Stimulated activated naive CD8-positive, alpha-beta T cell treated with anti-CD3 and anti-CD28 coated beads, Interleukin-15, Interleukin-2, amounts not matched to agents 100 U/mL and 50 U/mL, for 24 hours (primary cell): ENCODE data around the gene EFCAB9.
"Not testable (repeated sequence)": the region's sequence is repeated elsewhere in the genome, so short reads cannot be mapped to it uniquely, and the experiment has no call there.

Experiments used
- ATAC-seq: fragments of 150-1000 bp; cut with Tn5 transposase; one replicate; pipeline ENCODE4 v1.10.0; 2021
- DNase-seq: peaks from one replicate; pipeline ENCODE4 v3.0.0; 2021

The EFCAB9 gene

DNA sequence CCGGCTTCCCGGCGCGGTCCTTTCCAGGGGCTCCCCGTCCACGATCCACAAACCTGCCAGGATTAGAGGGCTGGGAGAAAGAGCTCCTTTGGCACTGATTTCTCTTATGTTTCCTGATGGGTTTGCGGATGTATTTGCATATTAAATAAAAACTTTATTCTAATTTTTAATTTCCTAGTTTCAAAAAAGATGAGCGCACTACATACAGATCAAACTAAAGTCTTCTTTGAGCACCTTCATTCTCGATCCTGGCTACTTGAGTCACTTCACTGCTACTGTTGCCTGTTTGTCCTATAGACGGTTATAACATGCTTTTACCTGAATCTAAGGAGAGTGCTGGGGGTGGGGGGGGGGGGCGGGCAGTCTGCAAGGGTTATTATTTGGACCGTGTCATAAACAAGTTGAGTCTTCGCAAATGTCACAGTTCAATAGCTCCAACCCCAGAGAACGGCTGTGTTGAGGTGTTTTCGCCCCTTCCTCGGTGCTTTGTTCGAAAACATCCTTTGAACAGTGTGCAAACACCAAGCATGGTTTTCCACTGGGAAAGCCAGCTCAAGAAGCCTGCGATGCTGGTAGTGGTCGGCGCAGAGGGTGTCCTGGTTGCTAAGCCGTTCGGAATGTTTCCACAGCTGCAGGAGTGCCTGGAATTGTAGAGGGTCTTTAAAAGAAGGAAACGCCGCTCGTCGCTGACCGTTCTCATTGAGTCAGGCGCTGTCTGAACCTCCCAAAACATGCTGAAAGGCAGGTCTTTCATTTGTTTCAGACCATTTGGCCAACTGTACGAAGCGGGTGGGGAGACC lies 4.9 kb upstream of the EFCAB9 start:
- DNase-seq, result no peak
- no peak for ATAC-seq

DNA sequence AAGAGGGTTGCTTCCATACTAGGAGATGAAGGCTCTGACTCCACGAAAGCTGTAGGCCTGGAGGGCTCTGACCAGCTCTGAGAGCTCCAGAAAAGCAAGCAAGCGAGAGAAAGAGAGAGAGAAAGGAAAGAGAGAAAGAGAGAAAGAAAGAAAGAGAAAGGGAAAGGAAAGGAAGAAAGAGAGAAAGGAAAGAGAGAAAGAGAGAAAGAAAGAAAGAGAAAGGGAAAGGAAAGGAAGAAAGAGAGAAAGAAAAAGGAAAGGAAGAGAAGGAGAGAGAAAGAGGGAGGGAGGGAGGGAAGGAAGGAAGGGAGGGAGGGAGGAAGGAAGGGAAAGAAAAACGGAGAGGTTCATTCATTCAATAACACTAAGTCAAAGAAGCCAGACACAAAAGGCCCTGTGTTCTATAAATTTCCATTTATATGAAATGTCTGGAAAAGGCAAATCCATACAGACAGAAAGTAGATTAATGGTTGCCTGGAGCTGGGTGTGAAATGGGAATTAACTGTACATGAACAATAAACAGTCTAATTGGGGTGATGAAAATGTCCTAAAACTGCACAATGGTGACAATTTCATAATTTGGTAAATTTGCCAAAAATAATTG lies 4.2 kb upstream of the EFCAB9 start:
- DNase-seq (no peak), ATAC-seq (no peak)

DNA sequence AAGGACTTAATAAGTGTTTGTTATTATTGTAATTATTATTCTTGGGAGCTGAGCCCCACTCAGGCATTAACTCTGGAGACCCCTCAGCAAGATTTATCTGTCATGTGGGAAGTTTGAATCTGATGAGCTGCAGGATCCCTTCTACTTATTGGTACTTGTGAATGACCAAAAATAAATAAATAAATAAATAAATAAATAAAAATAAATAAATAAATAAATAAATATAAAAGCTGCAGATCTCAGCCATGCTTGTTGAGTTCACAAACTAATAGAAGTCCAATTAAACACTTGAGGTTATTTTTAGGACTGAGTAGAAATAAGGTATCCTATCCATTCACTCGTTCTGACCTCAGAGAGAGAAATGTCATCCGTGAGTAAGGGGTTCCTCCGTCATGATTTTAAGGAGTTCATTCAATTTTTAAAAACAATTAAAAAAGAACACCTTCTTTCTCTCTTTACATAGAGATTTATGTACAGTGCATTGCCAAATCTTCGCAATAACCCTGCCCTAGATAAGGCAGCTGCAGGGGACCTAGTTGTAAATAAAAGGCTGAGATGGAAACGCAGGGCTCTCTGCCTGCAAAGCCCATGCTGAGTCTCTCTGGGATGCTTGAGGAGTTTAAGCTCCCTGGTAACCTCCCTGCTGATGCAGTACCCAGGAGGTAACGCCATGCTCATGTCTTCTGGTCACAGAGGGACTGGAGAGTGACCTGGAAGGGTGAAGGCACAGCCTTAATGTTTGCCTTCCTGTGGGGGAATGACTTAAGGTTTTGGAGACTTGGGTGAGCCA lies 1.2 kb downstream of the EFCAB9 start:
- DNase-seq, result no peak
- no peak for ATAC-seq

DNA sequence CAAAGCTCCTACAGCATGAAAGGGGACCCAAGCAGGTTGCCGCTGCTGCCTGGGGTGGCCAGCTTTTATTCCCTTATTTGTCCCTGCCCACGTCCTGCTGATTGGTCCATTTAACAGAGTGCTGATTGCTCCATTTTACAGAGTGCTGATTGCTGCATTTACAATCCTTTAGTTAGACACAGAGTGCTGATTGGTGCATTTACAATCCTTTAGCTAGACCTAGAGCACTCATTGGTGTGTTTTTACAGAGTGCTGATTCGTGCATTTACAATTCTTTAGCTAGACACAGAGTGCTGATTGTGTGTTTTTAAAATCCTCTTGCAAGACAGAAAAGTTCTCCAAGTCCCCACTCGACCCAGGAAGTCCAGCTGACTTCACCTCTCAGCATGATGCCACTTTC lies 3.8 kb downstream of the EFCAB9 start:
- DNase-seq, ATAC-seq: not testable (repeated sequence)

DNA sequence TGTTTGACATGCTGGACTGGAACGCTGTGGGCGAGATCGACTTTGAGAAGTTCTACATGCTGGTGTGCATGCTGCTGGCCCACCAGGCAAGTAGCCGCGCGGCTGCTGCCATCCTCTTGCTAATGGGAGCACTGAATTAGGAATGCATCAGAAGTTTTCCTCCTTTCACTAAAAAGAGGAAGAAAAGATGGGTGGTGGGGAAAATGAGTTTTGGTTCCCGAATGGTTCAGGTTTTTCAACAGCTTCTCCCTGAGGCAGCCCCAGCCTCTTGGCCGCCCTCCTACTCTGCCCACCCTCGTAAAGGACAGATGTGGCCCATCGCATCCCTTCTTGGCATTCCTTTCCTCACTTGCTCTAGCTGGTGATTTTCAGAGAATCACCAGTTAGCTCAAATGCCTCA lies 5.5 kb downstream of the EFCAB9 start:
- DNase-seq, result no peak
- ATAC-seq, result no peak

DNA sequence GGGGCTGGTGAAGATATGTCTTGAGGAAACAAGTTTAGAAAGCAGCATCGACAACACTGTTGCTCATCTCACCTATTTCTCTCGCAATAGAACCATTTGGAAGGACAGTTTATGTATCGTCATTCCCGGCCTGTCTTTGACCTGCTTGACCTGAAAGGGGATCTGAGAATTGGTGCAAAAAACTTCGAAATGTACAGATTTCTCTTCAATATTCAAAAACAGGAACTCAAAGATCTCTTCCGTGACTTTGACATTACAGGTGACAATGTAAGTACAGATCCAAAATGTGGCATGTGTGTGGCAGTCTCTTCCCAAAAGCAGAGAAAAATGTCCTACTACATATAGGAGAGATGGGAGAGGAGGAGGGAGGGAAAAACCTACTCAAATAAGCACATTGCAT lies 6.5 kb downstream of the EFCAB9 start:
- ATAC-seq (no peak), DNase-seq (no peak)

DNA sequence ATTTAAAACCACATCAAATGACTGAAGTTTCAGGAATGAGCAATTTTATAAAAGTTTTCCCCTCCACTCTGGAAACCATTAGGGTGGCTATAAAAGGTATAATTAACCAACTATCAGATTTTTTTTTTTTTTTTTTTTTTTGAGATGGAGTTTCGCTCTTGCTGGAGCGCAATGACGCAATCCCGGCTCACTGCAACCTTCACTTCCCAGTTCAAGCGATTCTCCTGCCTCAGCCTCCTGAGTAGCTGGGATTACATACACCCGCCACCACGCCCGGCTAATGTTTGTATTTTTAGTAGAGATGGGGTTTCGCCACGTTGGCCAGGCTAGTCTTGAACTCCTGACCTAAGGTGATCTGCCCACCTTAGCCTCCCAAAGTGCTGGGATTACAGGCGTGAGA lies 12.0 kb downstream of the EFCAB9 start:
- not testable (repeated sequence) for DNase-seq, ATAC-seq

DNA sequence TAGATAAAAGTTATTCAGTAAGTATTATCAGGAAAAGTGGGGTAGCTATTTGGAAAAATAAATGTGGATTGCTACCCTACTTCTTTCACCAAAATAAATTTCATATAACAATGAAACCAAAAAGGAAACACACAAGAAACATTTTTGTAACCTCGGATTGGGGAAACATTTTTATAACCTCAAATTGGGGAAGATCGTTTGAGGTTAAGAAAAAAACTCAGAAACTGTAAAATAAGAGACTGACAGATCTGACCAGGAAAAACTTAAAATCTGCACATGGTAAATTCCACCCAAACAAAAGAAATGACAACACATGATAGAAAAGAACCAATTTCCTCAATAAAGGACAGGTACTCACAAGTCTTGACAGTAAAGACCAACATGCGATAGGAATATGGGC lies 13.5 kb downstream of the EFCAB9 start:
- DNase-seq, result no peak
- ATAC-seq, result no peak

DNA sequence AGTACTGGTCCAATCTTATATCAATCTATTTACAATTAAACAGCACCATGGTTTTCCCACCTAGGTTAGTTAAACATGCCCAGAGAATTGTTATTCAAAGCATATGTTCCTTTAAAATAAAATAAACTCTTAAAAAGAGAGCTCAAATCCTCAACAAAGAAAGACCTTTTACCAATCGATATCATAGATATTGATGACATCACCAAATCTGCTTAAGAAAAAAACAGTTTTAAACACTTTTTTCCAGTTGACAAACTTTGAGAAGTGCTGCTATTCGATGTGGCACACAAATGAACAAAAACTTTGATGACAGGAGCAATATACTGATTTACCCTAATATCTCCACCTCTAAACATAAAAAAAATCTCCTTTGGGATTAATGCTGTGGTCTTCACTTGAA lies 15.7 kb downstream of the EFCAB9 start:
- DNase-seq (no peak), ATAC-seq (no peak)

DNA sequence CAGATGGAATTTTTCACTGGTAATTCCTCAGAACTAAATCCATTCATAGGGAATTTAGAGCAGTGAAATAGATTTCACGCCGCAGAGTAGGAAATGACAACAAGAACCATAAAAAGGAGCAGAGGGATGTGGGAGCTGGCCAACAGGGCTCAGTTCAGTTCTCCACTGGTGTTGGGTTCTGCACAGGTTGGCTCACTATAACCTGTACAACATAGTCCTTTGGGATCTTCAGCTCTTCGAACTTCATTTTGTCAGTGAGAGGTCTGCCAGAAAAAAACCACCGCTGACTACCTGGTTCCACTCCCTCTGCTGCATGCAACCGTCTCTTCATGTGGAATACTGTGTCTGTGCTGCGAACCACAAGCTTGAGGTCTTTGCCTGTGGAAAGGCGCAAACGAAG lies 17.7 kb downstream of the EFCAB9 start:
- no peak for DNase-seq
- no peak for ATAC-seq

DNA sequence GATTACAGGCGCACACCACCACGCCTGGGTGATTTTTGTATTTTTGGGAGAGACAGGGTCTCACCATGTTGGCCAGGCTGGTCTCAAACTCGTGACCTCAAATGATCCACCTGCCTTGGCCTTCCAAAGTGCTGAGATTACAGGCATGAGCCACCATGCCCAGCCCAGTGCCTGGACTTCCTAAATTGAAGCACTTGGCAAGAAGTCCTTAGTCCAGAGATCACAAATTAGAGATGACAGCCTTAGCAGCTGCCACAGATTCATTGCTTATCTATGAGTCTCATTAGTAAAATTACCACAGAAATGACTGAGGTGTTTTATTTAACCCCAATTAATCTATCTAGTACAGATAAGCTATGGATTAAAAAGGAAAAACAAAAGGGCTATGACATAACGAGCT lies 19.2 kb downstream of the EFCAB9 start:
- ATAC-seq (no peak), DNase-seq (no peak)

DNA sequence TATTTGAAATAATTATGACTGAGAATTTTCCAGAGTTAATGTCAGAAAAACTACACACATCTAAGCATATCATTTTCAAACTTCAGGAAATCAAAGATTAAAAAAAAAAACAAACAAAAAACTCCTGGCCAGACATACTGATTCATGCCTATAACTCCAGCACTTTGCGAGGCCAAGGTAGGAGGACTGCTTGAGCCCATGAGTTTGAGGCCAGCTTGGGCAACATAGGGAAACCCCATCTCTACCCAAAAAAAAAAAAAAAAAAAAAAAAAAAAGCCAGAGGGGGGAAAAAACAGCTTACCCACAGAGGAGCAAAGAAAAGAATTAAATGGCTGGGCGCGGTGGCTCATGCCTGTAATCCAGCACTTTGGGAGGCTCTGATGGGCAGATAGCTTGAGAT lies 22.4 kb downstream of the EFCAB9 start:
- ATAC-seq, result no peak
- no peak for DNase-seq

DNA sequence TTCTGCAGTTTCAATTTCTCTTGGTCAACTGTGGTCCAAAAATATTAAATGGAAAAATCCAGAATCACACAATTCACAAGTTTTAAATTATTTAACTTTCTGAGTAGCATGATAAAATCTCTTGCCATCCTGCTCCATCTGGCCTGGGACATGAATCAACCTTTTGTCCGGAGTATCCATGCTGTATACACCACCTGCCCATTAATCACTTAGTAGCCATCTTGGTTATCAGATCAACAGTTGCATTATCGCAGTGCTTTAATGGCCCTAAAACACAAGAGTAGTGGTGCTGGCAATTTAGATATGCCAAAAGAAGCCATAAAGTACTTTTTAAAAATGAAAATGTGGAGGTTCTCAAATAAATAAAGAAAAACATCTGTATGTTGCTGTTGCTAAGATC lies 25.3 kb downstream of the EFCAB9 start:
- no peak for ATAC-seq

DNA sequence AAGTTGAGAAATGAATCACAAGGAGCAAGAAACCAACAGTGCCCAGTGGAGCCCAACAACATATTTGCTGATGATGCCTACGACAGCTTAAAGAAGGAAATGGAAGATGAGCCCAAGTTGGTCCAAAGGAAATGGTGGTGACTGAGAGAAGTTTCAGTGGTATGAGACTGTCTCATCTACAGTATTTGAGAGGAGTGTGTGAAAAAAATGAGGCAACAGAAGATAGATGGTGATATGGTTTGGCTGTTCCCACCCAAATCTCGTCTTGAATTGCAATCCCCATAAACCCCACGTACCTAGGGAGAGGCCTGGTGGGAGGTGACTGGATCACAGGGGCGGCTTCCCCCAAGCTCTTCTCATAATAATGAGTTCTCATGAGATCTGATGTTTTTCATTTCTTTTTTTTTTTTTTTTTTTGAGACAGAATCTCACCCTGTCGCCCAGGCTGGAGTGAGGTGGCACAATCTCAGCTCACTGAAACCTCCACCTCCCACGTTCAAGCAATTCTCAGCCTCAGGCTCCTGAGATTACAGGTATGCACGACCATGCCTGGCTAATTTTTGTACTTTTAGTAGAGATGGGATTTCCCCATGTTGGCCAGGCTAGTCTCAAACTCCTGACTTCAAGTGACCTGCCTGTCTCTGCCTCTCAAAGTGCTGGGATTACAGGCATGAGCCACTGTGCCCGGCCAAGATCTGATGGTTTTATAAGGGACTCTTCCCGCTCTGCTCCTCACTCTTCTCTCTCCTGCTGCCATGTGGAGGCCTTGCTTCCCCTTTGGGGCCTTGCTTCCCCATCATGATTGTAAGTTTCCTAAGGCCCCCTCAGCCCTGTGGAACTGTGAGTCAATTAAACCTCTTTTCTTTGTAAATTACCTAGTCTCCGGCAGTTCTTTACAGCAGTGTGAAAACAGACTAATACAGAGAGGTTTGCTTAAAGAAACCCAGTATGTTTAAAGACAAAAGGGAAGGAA lies 30.2 kb downstream of the EFCAB9 start:
- peak; percentile 59 for DNase-seq

More for the DNA sequence above, 25.3 kb downstream of the EFCAB9 start:
- no peak for DNase-seq

DNA sequence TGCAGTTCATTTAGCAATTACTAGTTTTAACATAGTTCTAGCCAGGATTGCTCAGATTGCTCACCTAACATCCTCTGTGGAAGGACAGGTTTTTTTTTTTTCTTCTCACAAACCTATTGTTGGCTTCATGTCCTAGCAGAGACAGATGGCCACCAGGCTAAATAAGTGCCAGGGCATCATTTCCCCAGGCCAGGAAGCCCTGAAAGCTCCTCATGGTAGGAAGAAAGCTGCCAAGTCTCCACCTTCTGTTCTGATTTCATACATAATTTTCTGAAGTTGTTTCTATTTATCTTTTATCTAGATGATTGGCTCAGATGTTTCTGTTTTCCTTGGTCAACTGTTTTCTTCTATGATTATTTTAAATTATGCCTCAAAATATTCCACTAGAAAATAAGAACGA lies 31.0 kb downstream of the EFCAB9 start:
- DNase-seq (no peak), ATAC-seq (no peak)

More for the DNA sequence above, 30.2 kb downstream of the EFCAB9 start:
- ATAC-seq, result peak; percentile 91

DNA sequence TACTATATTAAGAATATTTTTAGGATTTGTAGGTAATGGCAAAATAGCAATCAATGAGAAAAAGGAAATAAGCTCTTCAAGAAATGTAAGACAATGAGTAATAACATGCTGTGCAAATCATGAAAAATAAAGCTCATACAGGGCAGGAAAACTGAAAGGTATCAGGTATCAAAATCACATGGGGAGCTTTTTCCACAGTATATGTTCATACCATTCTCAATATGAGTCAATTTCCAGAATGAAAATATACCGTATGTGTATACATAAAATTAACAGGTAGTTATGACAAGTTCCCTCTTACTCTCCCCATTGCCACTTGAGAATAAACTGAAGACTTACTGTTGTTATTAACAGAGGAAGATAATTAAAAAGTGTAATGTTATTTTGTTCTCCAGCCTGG lies 35.9 kb downstream of the EFCAB9 start:
- no peak for DNase-seq
- peak; percentile 88 for ATAC-seq

DNA sequence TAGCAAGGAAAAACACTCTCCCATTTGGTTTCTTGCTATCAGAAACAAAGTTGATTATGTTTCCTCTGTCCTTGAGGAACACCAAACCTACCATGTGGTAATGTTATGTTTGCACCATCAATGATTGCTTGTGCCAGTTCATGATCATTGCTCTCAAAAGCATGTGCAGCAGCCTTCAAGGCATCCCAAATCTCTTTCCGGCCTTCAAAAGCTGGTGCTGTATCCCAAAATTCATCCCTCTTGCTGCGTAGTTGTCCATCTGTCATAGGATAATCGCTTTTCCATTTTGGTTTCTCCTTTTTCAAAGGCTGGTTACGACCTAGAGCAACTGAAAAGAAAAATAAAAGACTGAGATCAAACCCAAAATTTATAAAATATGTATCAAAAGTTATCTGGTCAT lies 40.1 kb downstream of the EFCAB9 start:
- no peak for DNase-seq

DNA sequence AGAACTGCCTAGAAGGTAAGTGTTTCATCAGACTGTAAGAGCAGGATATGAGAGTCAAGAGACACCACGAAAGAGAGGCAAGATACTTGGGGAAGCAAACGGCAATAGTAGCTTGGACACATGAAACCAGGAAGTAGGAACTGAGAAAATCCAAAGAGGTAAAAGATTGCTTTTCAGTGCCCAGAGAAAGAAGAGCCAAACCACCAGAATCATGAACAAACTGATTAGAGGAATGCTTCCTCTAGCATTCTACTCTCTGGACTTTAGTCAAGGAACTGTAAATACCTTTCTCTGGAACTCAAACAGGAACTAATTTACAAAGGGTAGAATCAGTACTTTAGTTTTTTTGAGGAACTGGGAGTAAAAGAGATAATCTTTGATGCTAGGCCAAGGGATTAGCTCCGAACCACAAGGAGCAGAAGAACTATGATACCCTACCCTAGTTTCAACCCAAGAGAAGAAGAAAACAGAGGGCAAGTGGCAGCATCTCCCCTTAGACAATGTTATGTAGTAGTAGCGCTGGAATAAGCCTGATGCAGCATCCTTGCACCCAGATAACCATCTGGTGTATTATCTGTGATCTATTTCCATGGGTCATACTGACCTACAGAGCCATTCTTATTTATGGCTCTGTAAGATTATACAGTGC lies 41.3 kb downstream of the EFCAB9 start:
- ATAC-seq, result no peak

More for the DNA sequence above, 40.1 kb downstream of the EFCAB9 start:
- ATAC-seq, result no peak

DNA sequence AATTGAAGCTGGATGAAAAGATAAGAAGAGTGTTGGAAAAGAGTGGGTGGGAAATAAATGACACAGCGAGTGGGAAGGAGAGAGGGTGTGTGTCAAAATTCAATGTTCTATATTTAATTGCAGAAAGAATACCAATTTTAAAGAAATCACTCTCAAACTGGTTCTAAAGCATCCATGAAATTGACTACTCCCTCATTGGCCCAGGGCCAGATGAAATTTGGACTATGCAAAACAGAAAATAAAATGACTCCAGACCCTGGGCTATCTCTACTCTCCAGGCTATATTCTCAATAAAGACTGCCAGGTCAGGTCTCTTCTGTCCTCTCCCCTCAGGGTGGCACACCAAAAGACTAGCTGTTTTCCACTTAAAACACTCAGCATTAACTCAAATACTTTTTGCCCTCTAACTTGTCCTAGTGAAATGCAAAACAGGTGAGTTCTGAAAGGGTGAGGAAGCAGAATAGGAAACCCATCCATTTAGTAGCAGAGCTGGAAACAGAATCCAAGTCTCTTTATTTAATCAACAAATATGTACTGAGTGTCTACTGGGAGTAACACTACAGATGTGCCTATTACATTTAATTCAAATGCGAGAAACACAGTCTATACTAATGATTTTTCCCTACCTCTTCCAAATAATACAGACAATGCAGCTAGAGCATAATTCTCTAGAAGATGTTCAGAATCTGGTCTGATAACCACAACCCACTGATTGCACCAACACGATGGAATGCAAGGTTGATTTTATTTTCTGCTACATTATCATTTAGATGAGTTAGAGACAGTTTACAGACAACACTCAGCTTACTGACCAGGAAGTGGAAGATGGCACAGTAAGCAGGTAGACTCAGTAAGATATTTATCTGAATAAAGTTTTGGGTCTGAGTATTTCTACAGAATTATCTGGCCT lies 42.1 kb downstream of the EFCAB9 start:
- DNase-seq (no peak), ATAC-seq (no peak)

More for the DNA sequence above, 41.3 kb downstream of the EFCAB9 start:
- DNase-seq, result no peak

DNA sequence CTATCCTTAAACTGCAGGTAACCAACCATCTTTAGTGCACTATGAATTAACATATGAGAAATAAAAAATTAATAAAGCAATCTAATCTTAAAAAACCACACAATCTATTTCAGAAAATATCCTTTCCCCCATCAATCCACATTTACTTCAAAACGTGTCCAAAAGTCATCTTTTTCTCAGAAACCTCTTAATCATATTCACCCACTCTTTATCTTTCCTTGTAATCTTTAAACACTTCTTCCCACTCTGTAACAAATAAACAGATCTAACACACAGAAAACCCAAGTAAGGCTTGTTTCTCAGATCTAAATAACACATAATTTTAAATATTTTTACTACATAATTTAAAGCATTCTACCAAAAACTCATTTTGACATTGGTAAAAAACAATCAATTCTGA lies 44.4 kb downstream of the EFCAB9 start:
- DNase-seq, result no peak
- peak; percentile 46 for ATAC-seq
